ENCODE data around the gene PGGHG.

GRCh38 chr11:267491-267994 is 21.4 kb upstream of the PGGHG start:
- no peak for TF ChIP-seq CTCF (IDR thresholded peaks at IDR 0.05; ENCODE audit: poor library complexity, severe bottlenecking)
- TF ChIP-seq POLR2AphosphoS5 (IDR thresholded peaks at IDR 0.05): no peak
- no peak for TF ChIP-seq RAD21 (conservative IDR thresholded peaks at IDR 0.05)
- TF ChIP-seq EZH2 (IDR thresholded peaks at IDR 0.05; ENCODE audit: borderline replicate concordance, insufficient read depth, low read length, poor library complexity, severe bottlenecking): no peak

Measured in neural cell (in vitro differentiated cells).